HEK293T (cell line): ENCODE results near the gene ARHGEF26.

ENCODE experiments used
- CTCF ChIA-PET: fragments of 350-600 bp; formaldehyde crosslinking; extraction: SDS; loops from one replicate; lab custom pipeline; 2021; ENCODE audit warnings: antibody characterized with exemption, inconsistent platforms; lab: Yijun Ruan, JAX
- POLR2A ChIA-PET: fragments of 350-600 bp; formaldehyde crosslinking; extraction: SDS; loops from one replicate; lab custom pipeline; 2020; ENCODE audit warnings: antibody characterized with exemption, inconsistent platforms; lab: Yijun Ruan, JAX
- DNase-seq: peaks from one replicate; pipeline ENCODE4 v3.0.0; 2012; ENCODE audit warnings: mixed read lengths; ENCODE audit errors: extremely low spot score
- ARNT ChIP-seq: fragments of 450-650 bp; IDR thresholded peaks from 2 replicates; pipeline ENCODE4 v1.6.1; 2017; ENCODE audit warnings: mild to moderate bottlenecking
- BHLHE40 ChIP-seq: fragments of 450-650 bp; IDR thresholded peaks from 2 replicates; pipeline ENCODE4 v1.6.1; 2016; ENCODE audit warnings: mild to moderate bottlenecking, moderate library complexity, borderline replicate concordance
- CTBP1 ChIP-seq: fragments of 450-650 bp; IDR thresholded peaks from 2 replicates; pipeline ENCODE4 v1.6.1; 2016; ENCODE audit warnings: borderline replicate concordance
- ELF4 ChIP-seq: fragments of 450-650 bp; IDR thresholded peaks from 2 replicates; pipeline ENCODE4 v1.6.1; 2017; ENCODE audit warnings: antibody characterized with exemption
- FOXA1 ChIP-seq: fragments of 450-650 bp; IDR thresholded peaks from 2 replicates; pipeline ENCODE4 v1.6.1; 2016; ENCODE audit warnings: mild to moderate bottlenecking
- FOXK2 ChIP-seq: fragments of 450-650 bp; IDR thresholded peaks from 2 replicates; pipeline ENCODE4 v1.6.1; 2016; ENCODE audit warnings: mild to moderate bottlenecking
- FOXM1 ChIP-seq: fragments of 450-650 bp; IDR thresholded peaks from 2 replicates; pipeline ENCODE4 v1.6.1; 2017; ENCODE audit warnings: mild to moderate bottlenecking, borderline replicate concordance
- HDGF ChIP-seq: fragments of 450-650 bp; IDR thresholded peaks from 2 replicates; pipeline ENCODE4 v1.6.1; 2017; ENCODE audit warnings: antibody characterized with exemption, borderline replicate concordance
- L3MBTL2 ChIP-seq: fragments of 450-650 bp; conservative IDR thresholded peaks from 2 replicates; pipeline ENCODE4 v1.6.1; 2016; ENCODE audit warnings: mild to moderate bottlenecking
- LEF1 ChIP-seq: fragments of 450-650 bp; IDR thresholded peaks from 2 replicates; pipeline ENCODE4 v1.6.1; 2017; ENCODE audit warnings: mild to moderate bottlenecking, borderline replicate concordance
- NFRKB ChIP-seq: fragments of 450-650 bp; IDR thresholded peaks from 2 replicates; pipeline ENCODE4 v1.6.1; 2016; ENCODE audit warnings: mild to moderate bottlenecking, moderate library complexity
- PKNOX1 ChIP-seq: fragments of 450-650 bp; IDR thresholded peaks from 2 replicates; pipeline ENCODE4 v1.6.1; 2016
- SP1 ChIP-seq: fragments of 450-650 bp; IDR thresholded peaks from 2 replicates; pipeline ENCODE4 v1.6.1; 2017
- SUZ12 ChIP-seq: fragments of 450-650 bp; IDR thresholded peaks from 2 replicates; pipeline ENCODE4 v1.6.1; 2016; ENCODE audit warnings: mild to moderate bottlenecking
- TARDBP ChIP-seq: fragments of 450-650 bp; IDR thresholded peaks from 2 replicates; pipeline ENCODE4 v1.6.1; 2016
- ZNF384 ChIP-seq: fragments of 450-650 bp; IDR thresholded peaks from 2 replicates; pipeline ENCODE4 v1.6.1; 2016

ARHGEF26 gene

DNA sequence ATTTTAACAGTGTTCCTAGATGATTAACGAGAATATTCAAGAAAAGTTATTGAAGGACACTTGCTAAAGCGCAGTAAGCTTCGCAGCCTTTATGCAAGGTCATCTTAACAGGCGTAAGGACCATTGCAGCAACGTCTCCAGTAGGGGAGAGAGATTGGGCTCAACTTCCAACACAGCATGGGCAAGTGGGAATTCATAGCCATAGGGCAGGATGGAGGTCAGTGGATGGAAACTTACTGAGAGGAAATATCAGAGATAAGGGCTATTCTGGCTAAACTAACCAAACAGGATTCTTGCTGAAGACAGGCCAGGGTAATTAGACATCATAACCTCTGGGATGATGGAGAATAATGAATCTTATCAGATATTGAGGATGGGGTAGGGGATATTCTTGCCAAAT, 120.3 kb downstream of the ARHGEF26 start:
- ChIA-PET CTCF (no interaction called here), POLR2A (no interaction called here)
- TF ChIP-seq NFRKB (no peak), BHLHE40 (no peak), HDGF (no peak), FOXA1 (no peak), TARDBP (no peak)
- DNase-seq, result no peak

DNA sequence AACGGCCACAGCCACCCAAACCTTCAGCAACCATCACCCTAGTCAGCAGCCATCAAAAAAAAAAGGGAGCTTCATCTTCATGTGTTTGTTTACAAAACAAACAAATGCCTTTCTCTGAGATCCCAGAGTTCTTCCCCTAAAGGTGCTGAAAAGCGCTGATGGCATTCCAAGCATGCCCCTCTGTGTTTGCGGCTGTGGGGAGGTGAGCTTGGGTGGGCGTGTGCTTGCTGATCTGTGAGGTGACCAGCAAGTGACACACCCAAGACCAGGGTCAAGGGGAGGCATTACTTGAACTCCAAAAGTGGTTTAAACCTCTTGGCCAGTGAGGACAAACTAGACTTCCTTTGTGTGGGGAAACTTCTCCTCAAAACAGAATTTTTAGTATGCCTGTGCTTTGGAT, 121.6 kb downstream of the ARHGEF26 start:
- TF ChIP-seq FOXK2 (no peak), HDGF (no peak), FOXM1 (no peak), FOXA1 (no peak), PKNOX1 (no peak), ZNF384 (no peak)
- CTCF ChIA-PET, result no interaction called here
- DNase-seq, result no peak
- POLR2A ChIA-PET, result no interaction called here

DNA sequence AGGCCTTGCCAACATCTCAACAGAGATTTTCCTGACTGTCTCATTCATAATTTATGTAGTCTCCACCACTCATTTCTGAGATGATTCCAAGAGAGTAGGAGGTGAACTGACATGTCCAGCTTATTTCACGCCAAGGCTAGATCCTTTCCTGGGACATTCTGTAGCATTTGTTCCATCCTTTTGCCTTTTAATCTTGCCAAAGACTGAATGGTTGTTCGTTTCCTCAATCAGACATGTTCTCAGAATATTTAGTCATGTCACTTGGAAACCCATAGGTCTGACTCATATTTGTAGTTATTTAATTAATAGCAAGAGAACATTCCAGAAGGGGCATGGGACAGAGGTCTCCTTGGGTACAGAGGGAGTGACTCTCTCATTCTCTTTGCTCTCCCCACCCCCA, 122.2 kb downstream of the ARHGEF26 start:
- ChIA-PET POLR2A (no interaction called here), CTCF (no interaction called here)
- no peak for TF ChIP-seq CTBP1
- TF ChIP-seq PKNOX1, result no peak
- no peak for TF ChIP-seq LEF1
- no peak for TF ChIP-seq TARDBP
- TF ChIP-seq L3MBTL2, result no peak
- TF ChIP-seq SUZ12, result no peak
- no peak for TF ChIP-seq HDGF
- TF ChIP-seq FOXA1, result no peak
- no peak for TF ChIP-seq ARNT
- no peak for TF ChIP-seq SP1
- no peak for TF ChIP-seq ELF4
- DNase-seq, result no peak

GRCh38 chr3:154244644-154245043, 123.5 kb downstream of the ARHGEF26 start:
- ChIA-PET CTCF (no interaction called here), POLR2A (no interaction called here)
- TF ChIP-seq ZNF384 (no peak), FOXA1 (no peak), SP1 (no peak), BHLHE40 (no peak), TARDBP (no peak), CTBP1 (no peak), FOXK2 (no peak), ARNT (no peak), LEF1 (no peak), HDGF (no peak), PKNOX1 (no peak), L3MBTL2 (no peak), NFRKB (no peak), SUZ12 (no peak), FOXM1 (no peak), ELF4 (no peak)
- DNase-seq, result no peak

DNA sequence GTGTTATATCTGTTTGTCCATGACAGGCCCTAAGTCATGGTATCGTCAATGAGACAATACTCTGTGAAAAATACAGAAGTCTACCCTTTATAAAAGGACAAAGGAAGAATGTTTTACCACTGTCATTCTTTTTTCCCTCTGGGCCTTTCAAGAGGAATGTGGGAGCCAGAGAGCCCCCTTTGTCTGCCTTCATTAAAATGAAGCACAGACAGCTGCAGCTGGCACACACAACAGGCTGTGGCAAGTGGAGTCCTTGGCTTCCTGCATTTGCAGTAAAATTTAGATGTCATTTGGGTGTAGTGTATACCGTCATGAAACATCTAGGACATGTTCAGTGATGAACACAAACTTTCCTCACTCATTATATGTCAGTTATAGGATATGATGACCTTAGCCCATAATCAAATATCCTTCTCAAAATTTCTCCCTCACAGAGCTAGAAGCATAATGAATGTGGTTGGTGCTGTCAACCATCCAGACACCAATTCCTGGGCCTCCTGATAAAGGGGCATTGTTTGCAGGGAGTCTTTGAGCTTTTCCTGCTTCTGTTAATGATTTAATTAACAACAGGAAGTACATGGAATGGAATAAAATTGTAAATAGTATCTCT, 126.7 kb downstream of the ARHGEF26 start:
- no peak for DNase-seq
- TF ChIP-seq L3MBTL2 (no peak), FOXA1 (no peak), ZNF384 (no peak), CTBP1 (no peak), BHLHE40 (no peak), SP1 (no peak), NFRKB (no peak), FOXK2 (no peak), SUZ12 (no peak), LEF1 (no peak)
- POLR2A ChIA-PET, result no interaction called here
- CTCF ChIA-PET, result no interaction called here

- TF ChIP-seq BHLHE40, result no peak
- TF ChIP-seq FOXM1, result no peak
- TF ChIP-seq SP1, result no peak
- no peak for TF ChIP-seq ELF4
- TF ChIP-seq FOXK2, result no peak
- TF ChIP-seq ZNF384, result no peak
- no peak for TF ChIP-seq SUZ12
- TF ChIP-seq LEF1, result no peak
- TF ChIP-seq L3MBTL2, result no peak
- no peak for TF ChIP-seq CTBP1
- no peak for TF ChIP-seq ARNT
- DNase-seq, result no peak
- ChIA-PET POLR2A (no interaction called here), CTCF (no interaction called here)
Measured at GRCh38 chr3:154250291-154250690, 129.1 kb downstream of the ARHGEF26 start.

DNA sequence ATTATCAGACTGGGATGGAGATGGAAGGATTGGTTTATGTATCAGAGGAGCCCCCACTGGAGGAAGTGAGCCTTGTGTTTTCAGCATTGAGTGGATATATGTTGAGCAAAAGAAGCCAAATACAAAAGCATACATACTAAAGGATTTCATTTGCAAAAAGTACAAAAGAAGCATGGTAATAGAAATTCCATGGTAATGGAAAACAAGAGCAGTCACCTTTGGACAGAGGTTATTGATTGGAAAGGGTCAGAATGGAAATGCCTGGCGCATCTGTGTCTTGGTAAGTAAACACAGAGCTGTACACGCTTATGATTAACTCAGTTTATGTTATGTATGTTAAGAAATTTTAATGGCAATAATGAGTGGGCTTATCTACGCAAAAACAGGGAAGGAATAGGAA, 130.4 kb downstream of the ARHGEF26 start:
- DNase-seq, result no peak
- ChIA-PET POLR2A (no interaction called here), CTCF (no interaction called here)
- TF ChIP-seq ARNT (no peak), L3MBTL2 (no peak), FOXK2 (no peak), HDGF (no peak), SP1 (no peak), NFRKB (no peak), CTBP1 (no peak)
